ENCODE results near the gene SREBF1. TPM values are rescaled to one million over a fixed set of nuclear protein-coding genes. Genes with fewer than 3 reads are reported as not detected.
A peak's percentile ranks its signal among the peaks of the same experiment; 100 is the strongest.

SREBF1 gene
- total RNA-seq, 2 experiments from 2014 or later = 103 to 116 TPM

GRCh38 chr17:17795946-17796786 is 40.6 kb downstream of the SREBF1 start:
- TF ChIP-seq CTCF (IDR thresholded peaks at IDR 0.05) = no peak
- no peak overlapping the region for H3K27ac Mint-ChIP-seq
- ChIA-PET CTCF (interaction anchor here (0.9 to 1.7 kb wide), 2 partner anchors 11 to 14 kb away, joined by 3 to 6 read pairs; no protein-coding TSS in a partner anchor), POLR2A (interaction anchor here (1.1 to 1.6 kb wide), 2 partner anchors 11 to 15 kb away, joined by 3 to 6 read pairs; no protein-coding TSS in a partner anchor)
- no peaks in the 10 kb centered on the region for H3K27me3 Mint-ChIP-seq
- no peaks in the 10 kb centered on the region for H3K9me3 Mint-ChIP-seq
- intact Hi-C loops (cut with micrococcal nuclease) = no loop called here
- DNase-seq (no peak), ATAC-seq (no peak)
- peaks cover 9% of the 10 kb centered on the region for H3K36me3 Mint-ChIP-seq (ENCODE audit: low read depth)
- H3K4me3 Mint-ChIP-seq = no peak overlapping the region
- peaks cover 24% of the 10 kb centered on the region for H3K4me1 Mint-ChIP-seq (ENCODE audit: low read depth)

GRCh38 chr17:17795296-17795695 is 41.5 kb downstream of the SREBF1 start:
- Mint-ChIP-seq H3K27ac (no peak overlapping the region), H3K36me3 (ENCODE audit: low read depth) (peaks cover 9% of the 10 kb centered on the region), H3K27me3 (no peaks in the 10 kb centered on the region), H3K9me3 (no peaks in the 10 kb centered on the region), H3K4me3 (no peak overlapping the region), H3K4me1 (ENCODE audit: low read depth) (peaks cover 24% of the 10 kb centered on the region)
- ATAC-seq (no peak), DNase-seq (no peak)
- CTCF ChIA-PET = interaction anchor here (1.7 kb wide), 1 partner anchor 10 kb away, joined by 6 read pairs; no protein-coding TSS in a partner anchor
- intact Hi-C loops (cut with micrococcal nuclease) = no loop called here
- TF ChIP-seq CTCF (IDR thresholded peaks at IDR 0.05) = no peak
- POLR2A ChIA-PET = interaction anchor here (1.0 kb wide), 1 partner anchor 38 kb away, joined by 3 read pairs; no protein-coding TSS in a partner anchor

GRCh38 chr17:17794382-17794781 is 42.4 kb downstream of the SREBF1 start:
- H3K4me3 Mint-ChIP-seq = no peak overlapping the region
- intact Hi-C loops (cut with micrococcal nuclease) = no loop called here
- H3K9me3 Mint-ChIP-seq = no peaks in the 10 kb centered on the region
- H3K36me3 Mint-ChIP-seq (ENCODE audit: low read depth) = peaks cover 9% of the 10 kb centered on the region
- no peak overlapping the region for H3K27ac Mint-ChIP-seq
- ChIA-PET POLR2A (interaction anchor here (1.0 to 2.6 kb wide), 3 partner anchors 18 to 59 kb away, joined by 3 to 8 read pairs (median 4); no protein-coding TSS in a partner anchor), CTCF (interaction anchor here (1.7 kb wide), 2 partner anchors 9 to 65 kb away, joined by 3 to 6 read pairs; no protein-coding TSS in a partner anchor)
- DNase-seq (no peak), ATAC-seq (no peak)
- H3K27me3 Mint-ChIP-seq = no peaks in the 10 kb centered on the region
- TF ChIP-seq CTCF (IDR thresholded peaks at IDR 0.05) = no peak
- peaks cover 24% of the 10 kb centered on the region for H3K4me1 Mint-ChIP-seq (ENCODE audit: low read depth)

- H3K27ac Mint-ChIP-seq = peak overlapping the region; percentile 28
- no peak overlapping the region for H3K4me3 Mint-ChIP-seq
- POLR2A ChIA-PET = interaction anchor here (0.7 to 2.6 kb wide), 6 partner anchors 8 to 112 kb away, joined by 3 to 8 read pairs (median 4); no protein-coding TSS in a partner anchor
Observed at GRCh38 chr17:17793378-17794214, 43.2 kb downstream of the SREBF1 start.

More at GRCh38 chr17:17793378-17794214, 43.2 kb downstream of the SREBF1 start:
- intact Hi-C loops (cut with micrococcal nuclease) = no loop called here
- DNase-seq = no peak
- no peak for ATAC-seq
- H3K36me3 Mint-ChIP-seq (ENCODE audit: low read depth) = peaks cover 9% of the 10 kb centered on the region
- H3K4me1 Mint-ChIP-seq (ENCODE audit: low read depth) = peaks cover 24% of the 10 kb centered on the region
- no peaks in the 10 kb centered on the region for H3K27me3 Mint-ChIP-seq
- no peaks in the 10 kb centered on the region for H3K9me3 Mint-ChIP-seq
- CTCF ChIA-PET = interaction anchor here (1.0 to 1.7 kb wide), 4 partner anchors 19 to 232 kb away, joined by 3 to 6 read pairs (median 3); no protein-coding TSS in a partner anchor
- TF ChIP-seq CTCF (IDR thresholded peaks at IDR 0.05) = no peak
